Medulla oblongata (tissue), 1 donor: Measurements from ENCODE around the gene TMEM185B.
A peak's percentile ranks its signal among the peaks of the same experiment; 100 is the strongest.
"Not testable (repeated sequence)": the region's sequence is repeated elsewhere in the genome, so short reads cannot be mapped to it uniquely, and the experiment has no call there.

Experiments used
- DNase-seq: peaks from one replicate; pipeline ENCODE4 v3.0.0-alpha.2; 2015; ENCODE audit errors: extremely low spot score

Gene TMEM185B

DNA sequence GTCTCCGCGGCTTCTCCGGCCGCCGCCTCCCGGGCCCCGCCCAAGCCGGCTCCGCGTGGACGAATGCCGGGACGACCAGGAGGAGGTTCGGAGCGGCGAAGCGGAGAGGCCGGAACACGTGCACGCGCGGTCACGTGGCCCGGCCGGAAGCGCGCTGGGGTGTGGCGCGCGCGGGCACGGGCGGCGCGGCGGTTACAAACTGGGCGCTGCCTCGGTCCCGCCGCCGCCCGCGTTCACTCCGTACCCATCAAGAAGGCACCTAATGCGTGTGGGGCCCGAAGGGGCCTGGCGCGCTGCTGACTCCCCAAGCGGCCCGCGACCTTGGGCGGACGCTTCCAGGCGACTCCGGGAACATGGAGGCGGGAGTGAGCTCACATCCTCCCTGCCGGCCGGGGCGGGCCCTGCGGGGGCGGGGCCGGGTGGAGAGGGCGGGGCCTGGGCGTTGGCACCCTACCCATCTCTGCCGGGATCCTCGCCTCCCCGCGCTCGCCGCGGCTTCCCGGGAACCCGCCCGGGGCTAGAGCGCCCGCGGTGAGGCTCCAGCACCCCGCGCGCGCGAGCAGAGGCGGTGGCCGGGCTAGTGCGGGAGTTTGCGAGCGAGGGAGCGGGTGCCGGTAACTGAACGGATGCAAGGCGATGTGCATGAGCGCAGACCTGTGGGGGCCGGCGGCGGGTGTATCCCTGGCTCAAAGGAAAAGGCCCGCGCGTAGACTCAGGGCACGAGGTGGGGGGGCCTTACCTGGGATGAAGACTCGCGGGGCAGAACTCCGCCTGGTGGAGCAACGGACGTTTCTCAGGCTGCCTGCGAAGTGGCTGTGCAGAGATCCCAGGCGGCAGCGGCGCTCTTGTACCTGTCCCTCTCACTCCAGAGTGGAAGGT lies at the start of gene TMEM185B:
Gene TMEM185B (minus strand): TSS at position 367 of the 879 bp plus-strand sequence. CDS start 424 bp downstream, outside the sequence.
- DNase-seq, result peak; percentile 90

DNA sequence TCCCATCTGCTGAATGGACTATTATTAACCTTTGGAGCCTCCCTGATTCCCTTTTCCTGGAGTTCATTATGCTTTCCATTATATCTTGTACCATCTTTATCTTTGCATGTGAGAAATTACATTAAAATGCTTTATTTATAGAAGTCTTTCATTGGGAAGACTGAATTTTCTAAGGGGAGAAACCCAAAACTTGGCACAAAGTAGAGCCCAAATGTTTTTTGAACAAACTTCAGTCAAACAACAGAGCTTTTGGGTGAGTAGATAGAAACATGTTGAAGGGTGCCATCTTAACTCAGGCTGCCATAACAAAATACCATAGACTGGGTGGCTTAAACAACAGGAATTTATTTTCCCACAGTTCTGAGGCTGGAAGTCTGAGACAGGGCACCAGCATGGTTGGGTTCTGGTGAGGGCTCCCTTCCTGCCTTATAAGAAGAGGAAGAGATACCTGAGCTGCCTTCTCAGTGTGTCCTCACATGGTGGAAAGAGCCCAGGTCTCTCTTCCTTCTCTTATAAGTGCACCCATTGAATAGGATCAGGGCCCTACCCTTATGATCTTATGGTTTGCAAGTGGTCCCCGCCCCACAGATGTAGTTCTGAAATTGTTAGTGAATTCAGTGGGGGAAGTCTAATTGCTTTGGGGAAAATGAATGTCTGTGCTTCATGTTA lies 48.6 kb upstream of the TMEM185B start:
- DNase-seq, result no peak

DNA sequence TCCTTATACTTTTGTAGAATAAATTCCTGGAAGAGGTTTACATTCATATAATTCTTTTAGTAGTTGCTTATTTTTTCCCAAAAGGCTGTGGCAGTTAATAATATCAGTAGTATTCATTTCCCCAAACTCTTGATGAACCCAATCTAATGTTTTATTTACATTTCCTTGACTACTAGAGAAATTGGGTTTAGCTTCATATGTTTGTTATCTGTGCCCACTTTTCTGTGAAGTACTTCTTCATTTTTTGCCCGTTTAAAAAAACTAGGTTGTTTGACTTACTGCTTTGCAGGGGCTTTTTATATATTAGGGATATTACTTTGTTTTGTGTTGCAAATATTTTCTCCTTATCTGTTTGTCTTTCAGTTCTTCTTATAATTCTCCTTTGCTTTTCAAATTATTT lies 46.6 kb upstream of the TMEM185B start:
- DNase-seq, result no peak

DNA sequence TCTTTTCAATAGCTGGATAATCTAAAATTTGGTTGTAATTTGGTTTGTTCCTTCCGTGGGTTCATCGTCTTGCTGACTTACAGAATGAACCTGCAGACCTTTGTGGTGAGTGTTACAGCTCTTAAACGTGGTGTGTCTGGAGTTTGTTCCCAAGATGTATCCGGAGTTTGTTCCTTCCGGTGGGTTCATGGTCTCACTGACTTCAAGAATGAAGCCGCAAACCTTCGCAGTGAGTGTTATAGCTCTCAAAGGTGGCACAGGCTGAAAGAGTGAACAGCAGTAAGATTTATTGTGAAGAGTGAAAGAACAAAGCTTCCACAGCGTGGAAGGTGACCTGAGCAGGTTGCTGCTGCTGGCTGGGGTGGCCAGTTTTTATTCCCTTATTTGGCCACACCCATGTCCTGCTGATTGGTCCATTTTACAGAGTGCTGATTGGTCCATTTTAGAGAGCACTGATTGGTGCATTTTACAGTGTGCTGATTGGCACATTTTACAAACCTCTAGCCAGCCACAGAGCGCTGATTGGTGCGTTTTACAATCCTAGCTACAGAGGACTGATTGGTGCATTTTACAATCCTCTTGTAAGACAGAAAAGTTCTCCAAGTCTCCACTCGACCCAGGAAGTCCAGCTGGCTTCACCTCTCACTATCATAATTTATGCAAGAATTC lies 46.0 kb upstream of the TMEM185B start:
- no peak for DNase-seq

- DNase-seq, result no peak
Measured at GRCh38 chr2:120267348-120267747, 44.1 kb upstream of the TMEM185B start.

GRCh38 chr2:120265006-120265405 lies 41.8 kb upstream of the TMEM185B start:
- DNase-seq, result no peak

DNA sequence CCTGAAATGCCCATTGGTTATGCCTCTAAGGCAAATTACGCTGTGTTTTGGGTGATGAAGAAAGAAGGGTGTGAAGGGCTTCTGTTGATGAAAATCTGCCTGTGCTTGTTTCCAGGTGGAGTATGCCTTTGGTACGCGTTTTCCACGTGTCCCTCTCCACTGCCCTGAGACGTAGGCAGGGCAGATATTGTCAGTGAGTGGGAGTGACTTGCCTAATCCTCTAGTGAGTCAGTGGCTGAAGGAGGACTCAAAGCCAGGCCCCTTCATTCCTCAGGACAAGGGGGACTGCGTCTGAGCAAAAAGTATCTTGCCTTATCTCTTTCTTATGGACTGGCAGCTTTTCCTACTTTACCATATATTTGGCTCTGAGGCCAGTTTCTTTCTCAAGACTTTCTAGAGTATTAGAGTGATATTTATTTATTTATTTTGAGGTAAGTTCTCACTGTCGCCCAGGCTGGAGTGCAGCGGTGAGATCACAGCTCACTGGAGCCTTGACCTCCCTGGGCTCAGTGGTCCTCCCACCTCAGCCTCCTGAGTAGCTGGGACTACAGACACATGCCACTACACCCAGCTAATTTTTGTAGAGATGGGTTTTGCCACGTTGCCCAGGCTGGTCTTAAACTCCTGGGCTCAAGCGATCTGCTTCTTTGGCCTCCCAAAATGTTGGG lies 39.7 kb upstream of the TMEM185B start:
- no peak for DNase-seq

DNA sequence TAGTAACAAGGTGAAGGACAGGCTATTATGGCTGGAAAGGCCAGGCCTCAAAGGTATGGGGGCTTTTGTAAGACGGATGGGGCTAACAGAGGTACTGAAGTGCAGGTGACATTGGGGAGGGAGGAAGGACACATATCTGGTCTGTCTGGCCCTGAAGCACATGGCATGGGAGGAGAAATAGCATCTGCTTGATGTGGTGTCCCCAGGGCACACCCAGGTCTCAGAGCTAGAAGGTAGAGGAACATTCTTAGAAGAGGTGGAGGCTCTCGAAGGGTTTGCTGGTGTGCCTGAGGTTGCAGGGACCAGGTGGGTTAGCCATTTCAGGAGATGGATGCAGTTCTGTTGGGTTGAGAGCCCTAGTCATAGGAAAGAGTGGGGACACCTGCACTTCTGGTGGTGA lies 39.0 kb upstream of the TMEM185B start:
- no peak for DNase-seq

DNA sequence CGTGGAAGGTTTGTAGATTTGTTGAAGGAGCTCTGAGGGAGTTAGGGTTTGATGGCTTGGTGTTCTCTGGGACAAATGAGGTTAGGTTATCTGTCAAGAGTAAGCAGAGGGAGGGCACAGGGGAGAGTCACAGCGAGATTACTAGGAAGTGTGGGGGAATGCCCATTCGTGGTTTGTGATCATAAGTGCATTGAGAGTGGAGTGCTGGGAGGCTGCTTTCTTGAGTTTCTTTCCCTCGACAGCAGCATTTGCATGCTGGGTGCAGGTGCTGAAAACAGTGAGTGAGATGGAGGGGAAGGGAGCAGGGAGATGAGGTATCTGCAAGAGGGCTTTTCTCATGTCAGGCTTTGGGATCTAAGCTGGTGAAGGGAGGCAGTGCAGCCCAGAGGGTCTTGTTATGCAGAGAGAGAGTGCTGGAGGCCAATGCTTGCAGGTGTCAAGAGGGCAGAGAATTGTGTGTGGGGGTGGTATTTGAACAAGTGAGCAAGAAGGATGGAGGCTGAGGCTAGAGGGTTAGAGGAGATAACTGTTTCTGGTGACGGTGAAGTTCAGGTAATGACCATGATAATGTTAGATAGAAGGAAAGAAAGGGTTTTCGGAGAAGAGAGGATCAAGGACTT lies 38.3 kb upstream of the TMEM185B start:
- no peak for DNase-seq

DNA sequence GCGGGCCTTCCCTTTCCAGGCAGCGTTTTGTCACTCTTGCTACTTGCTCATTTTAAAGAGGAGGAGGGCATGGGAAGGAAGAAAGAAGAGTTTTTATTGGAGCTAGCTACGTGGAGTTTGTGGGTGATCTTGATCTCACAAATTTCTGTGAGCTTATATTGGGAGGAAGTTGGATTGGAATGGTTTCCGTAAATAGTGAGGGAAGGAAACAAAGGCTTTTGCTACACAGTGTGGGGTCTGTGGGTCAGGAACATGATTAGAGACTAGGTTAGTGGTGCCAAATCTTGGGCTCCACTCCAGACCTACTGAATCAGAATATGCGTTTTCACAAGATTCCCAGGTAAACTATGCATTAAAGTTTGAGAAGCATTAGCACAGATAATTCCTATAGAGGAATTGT lies 37.5 kb upstream of the TMEM185B start:
- no peak for DNase-seq

GRCh38 chr2:120259939-120260338 lies 36.7 kb upstream of the TMEM185B start:
- DNase-seq, result not testable (repeated sequence)

DNA sequence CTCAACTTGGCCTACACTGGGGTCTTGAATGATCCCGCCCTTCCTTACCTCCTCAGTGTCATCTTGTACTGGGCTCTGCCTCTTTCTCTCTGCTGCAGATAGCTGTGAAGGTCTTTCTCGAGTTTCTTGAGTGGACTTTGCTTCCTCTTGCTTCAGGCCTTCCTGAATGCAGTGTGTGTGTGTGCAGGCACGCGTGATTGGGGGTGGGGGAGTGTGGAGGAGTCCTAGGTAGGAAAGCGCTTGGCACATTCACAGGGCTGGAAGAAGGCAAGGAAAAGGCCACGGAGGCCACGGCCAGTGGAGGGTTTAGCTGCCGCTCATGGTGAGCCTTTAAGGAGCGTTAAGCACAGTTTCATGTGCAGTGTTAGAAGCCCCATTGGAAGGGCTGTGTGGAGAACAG lies 35.0 kb upstream of the TMEM185B start:
- no peak for DNase-seq

DNA sequence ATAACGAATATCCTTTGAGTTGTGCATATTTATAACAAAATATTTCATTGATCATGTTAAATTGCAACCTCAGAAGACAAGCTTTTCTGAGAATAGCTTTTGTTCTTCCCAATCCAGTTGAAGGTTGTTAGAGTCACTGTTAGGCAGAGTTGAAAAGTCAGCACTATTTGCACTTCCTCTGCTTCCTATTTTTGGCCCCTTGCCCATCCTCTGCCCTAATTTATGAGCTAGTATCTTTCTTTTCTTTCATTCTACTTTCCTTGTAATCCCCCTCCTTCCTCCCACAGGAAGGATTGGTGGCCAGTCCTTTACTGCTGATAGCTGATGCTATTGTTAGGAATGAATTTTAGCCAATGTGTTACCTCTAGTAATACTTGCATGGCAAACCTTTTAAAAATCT lies 34.3 kb upstream of the TMEM185B start:
- no peak for DNase-seq

- DNase-seq, result no peak
Measured at GRCh38 chr2:120256651-120257000, 33.4 kb upstream of the TMEM185B start.

- DNase-seq, result no peak
Measured at GRCh38 chr2:120255986-120256650, 32.9 kb upstream of the TMEM185B start.

DNA sequence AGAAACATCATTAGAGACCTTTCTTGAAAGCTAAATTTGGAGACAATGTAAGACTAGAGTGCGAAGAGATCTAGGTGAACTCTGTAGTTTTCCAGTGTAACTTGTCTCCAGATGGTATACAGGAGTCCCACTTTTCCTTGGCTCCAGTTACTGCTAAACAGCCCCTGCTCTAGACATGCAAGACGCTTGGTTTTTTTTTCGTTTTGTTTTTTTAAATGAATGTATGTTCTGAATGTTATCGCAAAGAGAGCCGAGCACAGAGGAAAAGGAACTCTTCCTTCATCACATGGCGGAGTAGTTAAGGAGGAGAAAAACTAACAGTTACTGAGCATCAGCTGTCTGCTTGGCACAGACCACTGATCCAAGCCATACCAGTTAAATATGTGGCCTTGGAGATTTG lies 31.9 kb upstream of the TMEM185B start:
- no peak for DNase-seq

DNA sequence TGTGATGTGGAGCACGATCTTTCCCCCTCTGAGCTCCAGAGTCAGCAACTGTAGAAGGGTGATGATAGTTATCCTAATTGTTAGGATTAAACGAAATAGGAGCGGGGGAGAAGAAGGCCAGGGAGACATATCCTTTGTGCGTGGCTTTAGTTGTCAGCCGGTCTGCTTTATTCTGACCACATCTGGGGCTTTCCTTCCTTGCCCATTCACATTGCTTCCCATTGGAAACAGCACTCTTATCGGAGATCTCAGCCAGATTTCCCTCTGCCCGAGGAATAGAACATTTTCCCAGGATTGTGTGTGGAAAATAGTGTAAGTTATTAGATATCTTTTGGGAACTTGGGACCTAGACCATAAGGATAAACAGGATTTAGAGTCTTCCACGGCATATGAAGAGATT lies 31.0 kb upstream of the TMEM185B start:
- no peak for DNase-seq

DNA sequence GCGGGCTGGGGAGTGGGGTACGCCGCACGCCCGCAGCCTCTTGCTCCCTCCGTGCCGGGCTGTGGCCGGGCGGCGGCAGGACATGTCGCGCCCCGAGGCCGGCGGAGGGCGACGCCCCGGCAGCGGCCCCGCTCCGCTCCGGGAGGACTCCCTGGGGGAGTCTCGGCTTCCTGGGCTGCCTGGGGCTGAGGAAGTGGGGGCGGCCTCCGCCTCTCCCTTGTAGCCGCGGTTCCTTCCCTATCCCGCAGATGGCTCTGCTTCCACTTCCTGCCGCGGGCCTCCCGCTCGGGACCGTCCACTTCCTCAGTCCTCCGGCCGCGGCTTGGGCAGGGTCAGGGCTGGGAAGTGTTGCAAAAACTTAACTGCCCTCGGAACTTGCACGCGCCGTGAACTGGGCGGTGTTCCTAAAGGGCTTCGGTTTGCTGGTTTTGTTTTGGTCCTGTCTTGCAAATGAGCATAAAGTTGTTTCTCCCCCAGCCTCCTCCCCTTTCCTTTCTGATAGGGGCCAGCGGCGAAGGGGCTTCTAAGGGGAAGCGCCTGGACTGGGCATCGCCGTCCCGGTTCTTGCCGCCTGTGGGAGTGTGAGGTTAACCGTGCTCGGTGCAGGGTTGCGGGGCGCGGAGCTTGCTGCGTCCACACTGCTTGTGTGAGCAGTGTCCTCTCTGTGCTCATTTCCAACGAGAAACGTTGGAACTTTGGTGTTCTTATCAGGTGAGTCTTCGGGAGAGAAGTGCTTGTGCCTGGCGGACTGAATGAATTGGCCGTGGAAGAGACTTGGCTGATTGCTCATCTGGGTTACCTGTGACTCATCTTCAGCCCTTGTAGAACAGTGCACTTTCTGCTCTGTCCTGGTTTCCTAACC lies 30.1 kb upstream of the TMEM185B start:
- DNase-seq, result peak; percentile 87

- peak; percentile 99 for DNase-seq
Measured at GRCh38 chr2:120252225-120253020, 29.2 kb upstream of the TMEM185B start, which contains the start of gene RALB. Gene RALB, plus strand, starts transcription at chr2:120252852. Its CDS starts 25,813 bp downstream, at chr2:120278665.
